HG02571 (cell line): ENCODE measurements around the gene TXNIP.

Source experiments
- ATAC-seq: cut with Tn5 transposase; IDR thresholded peaks from one replicate; pipeline ENCODE4 v1.9.1; 2021; ENCODE audit warnings: mild to moderate bottlenecking, moderate library complexity; ENCODE audit not compliant: unreplicated experiment

TXNIP gene

DNA sequence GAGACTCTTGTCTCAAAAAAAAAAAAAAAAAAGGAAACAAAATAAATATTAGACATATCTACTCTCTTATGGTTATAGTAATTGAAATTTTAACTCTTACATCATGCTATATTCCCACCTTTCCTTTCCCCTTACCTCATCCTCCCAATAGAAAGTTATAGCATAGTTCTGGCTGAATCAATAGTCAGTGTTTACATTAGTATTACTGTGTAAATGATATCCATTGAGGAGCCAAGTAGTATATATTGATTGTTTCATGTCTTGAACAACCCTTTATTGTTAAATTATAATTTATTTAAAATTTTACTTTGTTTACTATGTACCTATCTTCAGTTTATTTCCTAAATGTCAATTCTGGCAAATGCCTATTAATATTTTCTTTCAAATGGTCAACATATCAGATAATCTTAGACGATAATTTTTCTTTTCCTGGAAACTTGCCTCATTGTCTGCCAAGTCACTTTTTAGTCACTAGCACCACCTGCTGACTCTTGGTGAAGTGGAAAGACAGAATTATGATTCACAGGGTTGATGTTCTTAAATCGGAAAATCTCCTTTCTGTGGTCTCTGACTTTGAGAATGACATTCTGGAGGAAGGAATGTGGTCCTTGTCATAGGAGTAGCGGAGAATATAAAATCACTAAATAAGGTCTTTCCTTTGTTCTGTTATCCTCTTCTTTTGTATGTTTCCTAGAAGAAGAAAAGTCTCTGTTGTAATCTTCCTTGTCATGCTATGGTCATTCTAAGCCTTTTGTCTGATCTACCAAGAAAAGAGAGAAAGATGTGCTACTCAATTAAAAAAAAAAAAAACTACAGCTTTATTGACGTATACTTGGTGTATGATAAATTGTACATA lies 16.6 kb upstream of the TXNIP start:
- ATAC-seq, result no peak

DNA sequence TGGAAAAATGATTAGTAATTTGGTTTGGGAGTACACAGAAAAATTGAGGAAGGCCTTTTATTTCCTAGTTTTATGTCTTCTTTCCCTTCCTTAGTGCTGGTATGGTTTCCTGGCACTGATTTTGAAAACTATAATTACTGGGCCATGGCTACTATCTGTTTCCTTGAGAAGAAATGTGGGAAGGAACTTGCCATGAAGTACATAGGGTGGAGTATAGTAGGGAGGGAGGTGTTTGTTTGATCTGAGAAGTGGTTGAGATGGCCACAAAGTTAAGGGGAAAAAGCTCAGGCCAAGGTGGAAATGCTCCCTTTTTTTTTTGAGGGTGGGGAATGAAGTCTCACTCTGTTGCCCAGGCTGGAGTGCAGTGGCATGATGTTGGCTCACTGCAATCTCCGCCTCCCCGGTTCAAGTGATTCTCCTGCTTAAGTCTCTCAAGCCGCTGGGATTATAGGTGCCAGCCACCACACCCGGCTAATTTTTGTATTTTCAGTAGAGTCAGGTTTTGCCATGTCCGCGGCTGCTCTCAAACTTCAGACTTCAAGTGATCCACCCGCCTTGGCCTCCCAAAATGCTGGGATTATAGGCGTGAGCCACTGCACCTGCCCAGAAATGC lies 13.9 kb upstream of the TXNIP start:
- ATAC-seq, result no peak

DNA sequence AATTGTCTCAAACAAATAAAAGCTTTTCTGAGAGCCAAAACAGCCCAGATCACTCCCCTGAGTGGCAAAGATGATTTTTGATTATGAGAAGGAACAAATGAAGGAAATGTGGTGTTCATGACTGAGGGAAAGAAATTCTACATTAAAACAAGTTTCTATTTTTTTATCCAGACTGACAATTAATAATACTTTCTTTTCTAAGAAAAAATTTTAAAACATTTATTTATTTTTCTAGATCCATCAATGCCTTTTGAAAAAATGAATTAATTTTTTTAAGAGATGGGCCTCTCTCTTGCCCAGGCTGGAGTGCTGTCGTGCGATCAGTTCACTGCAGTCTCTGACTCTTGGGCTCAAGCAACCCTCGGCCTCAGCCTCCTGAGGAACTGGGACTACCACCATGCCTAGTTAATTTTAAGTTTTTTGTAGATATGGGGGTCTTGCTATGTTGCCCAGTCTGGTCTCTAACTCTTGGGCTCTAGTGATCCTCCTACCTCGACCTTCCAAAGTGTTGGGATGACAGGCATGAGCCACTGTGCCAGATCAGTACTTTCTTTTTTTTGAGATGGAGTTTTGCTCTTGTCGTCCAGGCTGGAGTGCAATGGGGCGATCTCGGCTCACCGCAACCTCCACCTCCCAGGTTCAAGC lies 11.2 kb upstream of the TXNIP start:
- ATAC-seq, result no peak

DNA sequence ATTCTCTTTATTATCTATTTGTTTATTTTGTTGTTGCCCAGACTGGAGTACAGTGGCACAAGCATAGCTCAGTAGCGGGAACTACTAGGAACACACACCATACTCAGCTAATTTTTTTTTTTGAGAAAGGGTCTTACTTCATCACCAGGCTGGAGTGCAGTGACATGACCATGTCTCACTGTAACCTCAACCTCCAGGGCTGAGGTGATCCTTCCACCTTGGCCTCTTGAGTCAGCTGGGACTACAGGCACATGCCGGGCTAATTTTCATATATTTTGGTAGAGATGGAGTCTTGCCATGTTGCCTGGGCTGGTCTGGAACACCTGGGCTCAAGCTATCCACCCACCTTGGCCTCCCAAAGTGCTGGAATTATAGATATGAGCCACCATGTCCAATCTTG lies 5.3 kb upstream of the TXNIP start:
- no peak for ATAC-seq

DNA sequence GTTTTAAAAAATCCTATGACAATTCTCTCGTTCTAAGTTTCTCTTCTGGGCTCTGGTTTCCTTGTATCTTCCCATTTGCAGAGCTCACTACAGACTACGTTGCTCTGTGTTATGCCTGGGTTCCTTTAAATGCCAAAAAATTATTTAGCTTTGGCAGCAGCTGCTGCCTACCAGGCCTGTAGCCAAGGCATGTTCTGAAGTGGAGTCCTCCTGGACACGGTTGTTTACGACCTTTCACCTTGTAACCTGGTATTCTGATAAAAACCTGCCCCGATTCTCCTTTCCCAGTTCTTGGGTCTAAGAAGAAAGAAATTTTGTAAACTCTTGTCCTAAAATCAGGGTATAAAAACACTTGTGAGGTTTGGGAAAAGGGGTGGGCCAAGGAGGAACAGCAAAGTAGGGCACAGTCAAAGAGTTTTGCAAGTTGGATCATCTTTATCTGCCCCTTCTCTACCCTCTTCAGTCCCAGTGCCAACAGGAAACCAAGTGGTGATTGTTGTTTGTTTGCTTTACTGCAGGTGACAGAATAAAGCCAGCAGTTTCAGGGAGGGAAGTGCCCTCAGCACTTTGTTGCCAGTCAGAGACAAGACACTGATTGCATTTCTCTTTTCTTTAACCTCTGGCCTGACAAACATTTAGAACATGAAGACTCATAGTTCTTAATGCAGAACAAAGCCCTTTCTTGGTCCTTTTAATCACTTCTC lies 3.1 kb upstream of the TXNIP start:
- ATAC-seq, result no peak

GRCh38 chr1:145997718-145998023 lies 1.3 kb upstream of the TXNIP start:
- no peak for ATAC-seq

- peak; percentile 33 for ATAC-seq
Observed at GRCh38 chr1:145997016-145997717, 788 bp upstream of the TXNIP start.

DNA sequence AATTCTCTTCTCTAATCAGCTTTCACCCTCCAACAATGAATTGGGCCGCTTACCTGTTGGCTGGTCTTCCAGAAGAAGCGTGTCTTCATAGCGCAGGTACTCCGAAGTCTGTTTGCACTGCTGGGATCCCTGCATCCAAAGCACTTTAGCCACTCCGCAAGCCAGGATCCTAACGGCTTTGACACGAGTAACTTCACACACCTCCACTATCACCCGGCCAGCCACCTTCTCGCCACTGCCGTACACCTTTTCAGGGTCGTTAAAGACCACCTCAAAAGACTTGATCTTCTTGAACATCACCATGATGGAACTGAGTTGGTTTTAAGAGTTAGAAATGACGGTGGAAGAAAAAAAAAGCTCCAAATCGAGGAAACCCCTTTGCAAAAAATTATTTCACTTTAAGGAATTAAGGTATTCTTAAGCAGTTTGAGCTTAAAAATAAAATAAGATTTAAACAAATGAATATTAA lies 381 bp downstream of the TXNIP start:
- no peak for ATAC-seq

- ATAC-seq, result no peak
Observed at GRCh38 chr1:145995148-145995881, 1.1 kb downstream of the TXNIP start.

DNA sequence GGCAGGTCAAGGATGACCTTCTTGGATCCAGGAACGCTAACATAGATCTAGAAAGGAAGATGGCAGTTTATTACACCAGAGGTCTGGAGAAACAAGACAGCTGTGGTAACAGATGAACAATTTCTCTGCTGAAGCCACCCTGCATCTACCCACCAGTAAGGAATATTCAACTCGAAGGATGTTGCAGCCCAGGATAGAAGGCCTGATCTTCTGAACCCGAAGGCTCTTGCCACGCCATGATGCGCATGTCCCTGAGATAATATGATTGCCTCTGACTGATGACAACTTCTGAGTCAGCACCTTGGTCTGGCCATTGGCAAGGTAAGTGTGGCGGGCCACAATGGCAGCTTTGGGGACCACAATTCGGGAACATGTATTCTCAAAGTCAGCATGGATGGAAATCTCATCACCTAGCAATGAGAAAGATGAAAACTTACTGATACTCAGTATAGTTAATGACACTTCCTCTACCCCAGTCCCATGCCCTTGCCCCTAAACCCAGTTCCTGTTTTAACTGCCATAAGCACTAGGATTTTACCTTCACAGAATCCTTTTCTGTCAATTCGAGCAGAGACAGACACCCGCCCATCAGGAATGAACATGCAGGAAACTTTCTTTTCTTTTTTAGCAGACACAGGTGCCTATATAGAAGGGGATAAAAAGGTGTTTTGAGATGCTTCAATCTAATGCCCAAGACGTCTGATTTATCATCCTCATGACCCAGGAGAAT lies 1.8 kb downstream of the TXNIP start:
- no peak for ATAC-seq

DNA sequence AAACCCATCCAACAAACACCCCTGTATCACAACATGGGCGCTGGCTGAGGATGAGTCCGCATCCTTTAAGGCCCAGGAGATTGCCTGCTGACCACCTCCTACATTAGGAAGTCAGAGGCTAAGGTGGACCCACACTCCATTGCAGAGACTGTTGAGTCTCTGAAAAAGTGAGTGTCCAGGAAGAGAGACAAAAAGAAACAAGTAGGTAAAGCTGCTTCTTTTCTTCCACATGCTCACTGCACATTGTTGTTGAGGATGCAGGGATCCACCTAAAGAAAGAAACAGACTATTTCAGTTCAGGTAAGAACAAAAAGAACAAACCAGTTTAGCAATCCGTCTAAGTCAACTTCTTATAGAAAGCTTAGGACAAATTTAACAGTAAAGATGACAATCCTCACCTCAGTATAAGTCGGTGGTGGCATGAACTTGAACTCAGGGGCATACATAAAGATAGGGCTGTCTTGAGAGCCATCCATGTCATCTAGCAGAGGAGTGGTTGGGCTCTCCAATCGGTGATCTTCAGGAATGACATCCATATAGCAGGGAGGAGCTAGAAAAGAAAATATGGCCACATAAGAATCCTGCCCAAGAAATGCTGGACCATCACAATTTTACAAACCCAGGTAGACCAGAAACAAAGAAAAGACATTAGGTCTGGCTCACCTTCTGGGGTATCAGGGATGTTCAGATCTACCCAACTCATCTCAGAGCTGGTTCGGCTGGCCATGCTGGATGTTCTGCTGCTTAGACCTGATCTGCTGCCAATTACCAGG lies 2.6 kb downstream of the TXNIP start:
- ATAC-seq, result no peak

GRCh38 chr1:145992958-145993617 lies 3.3 kb downstream of the TXNIP start:
- no peak for ATAC-seq

- no peak for ATAC-seq
Observed at GRCh38 chr1:145992502-145992936, 3.9 kb downstream of the TXNIP start.

GRCh38 chr1:145991735-145992412 lies 4.5 kb downstream of the TXNIP start:
- no peak for ATAC-seq

DNA sequence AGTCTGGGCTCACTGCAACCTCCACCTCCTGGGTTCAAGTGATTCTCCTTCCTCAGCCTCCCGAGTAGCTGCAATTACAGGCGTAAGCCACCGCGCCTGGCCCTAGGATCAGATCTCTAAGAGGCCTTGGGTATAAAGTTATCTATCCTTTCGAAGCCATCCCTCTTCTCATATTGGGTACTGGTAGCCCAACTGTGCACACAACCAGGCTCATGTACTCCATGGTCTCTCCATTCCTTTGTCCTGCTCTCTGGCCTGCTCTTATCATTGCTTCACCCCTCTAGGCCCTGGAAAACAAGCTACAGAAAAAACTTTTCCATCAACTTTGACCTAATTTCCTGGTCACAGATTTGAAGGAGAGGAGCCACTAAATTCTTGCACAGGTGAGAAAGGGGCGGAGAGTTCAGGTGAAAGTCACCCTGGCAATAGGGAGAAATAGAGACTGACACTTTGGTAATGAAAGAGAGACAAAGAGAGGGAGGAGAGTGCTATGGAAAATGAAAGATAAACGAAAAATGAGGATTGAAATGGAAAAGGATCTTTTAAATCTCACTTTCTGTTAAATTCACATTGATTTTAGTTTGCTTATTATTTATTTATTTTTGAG lies 6.0 kb downstream of the TXNIP start:
- no peak for ATAC-seq

- no peak for ATAC-seq
Observed at GRCh38 chr1:145988773-145989172, 7.6 kb downstream of the TXNIP start.

GRCh38 chr1:145987926-145988325 lies 8.5 kb downstream of the TXNIP start:
- no peak for ATAC-seq
